Ishikawa (cell line): ENCODE results near the gene COL4A5.

Experiments used
- CEBPB ChIP-seq: IDR thresholded peaks from 2 replicates; pipeline ENCODE4 v1.6.1; 2012
- CREB1 ChIP-seq: IDR thresholded peaks from 2 replicates; pipeline ENCODE4 v1.6.1; 2012; ENCODE audit warnings: low read depth
- EP300 ChIP-seq: IDR thresholded peaks from 2 replicates; pipeline ENCODE4 v1.6.1; 2012; ENCODE audit warnings: borderline replicate concordance
- FOXM1 ChIP-seq: IDR thresholded peaks from 2 replicates; pipeline ENCODE4 v1.6.1; 2012; ENCODE audit warnings: low read depth, borderline replicate concordance
- NFIC ChIP-seq: IDR thresholded peaks from 2 replicates; pipeline ENCODE4 v1.6.1; 2012
- RAD21 ChIP-seq: IDR thresholded peaks from 2 replicates; pipeline ENCODE4 v1.6.1; 2012; ENCODE audit warnings: low read depth
- TAF1 ChIP-seq: IDR thresholded peaks from 2 replicates; pipeline ENCODE4 v1.6.1; 2012; ENCODE audit warnings: low read depth, mild to moderate bottlenecking
- TCF12 ChIP-seq: IDR thresholded peaks from 2 replicates; pipeline ENCODE4 v1.6.1; 2012; ENCODE audit warnings: low read depth
- TEAD4 ChIP-seq: IDR thresholded peaks from 2 replicates; pipeline ENCODE4 v1.6.1; 2012
- YY1 ChIP-seq: IDR thresholded peaks from 2 replicates; pipeline ENCODE4 v1.6.1; 2012; ENCODE audit warnings: low read depth
- ZBTB7A ChIP-seq: IDR thresholded peaks from 2 replicates; pipeline ENCODE4 v1.6.1; 2012; ENCODE audit warnings: low read depth
- TF ChIP-seq, protein P1 (sequence below): IDR thresholded peaks from 2 replicates; pipeline ENCODE4 v1.6.1; 2012; ENCODE audit warnings: low read depth, mild to moderate bottlenecking
- TF ChIP-seq, protein P2 (sequence below): IDR thresholded peaks from 2 replicates; pipeline ENCODE4 v1.6.1; 2012
- TF ChIP-seq, protein P3 (sequence below): IDR thresholded peaks from 2 replicates; pipeline ENCODE4 v1.6.1; 2012

DNA sequence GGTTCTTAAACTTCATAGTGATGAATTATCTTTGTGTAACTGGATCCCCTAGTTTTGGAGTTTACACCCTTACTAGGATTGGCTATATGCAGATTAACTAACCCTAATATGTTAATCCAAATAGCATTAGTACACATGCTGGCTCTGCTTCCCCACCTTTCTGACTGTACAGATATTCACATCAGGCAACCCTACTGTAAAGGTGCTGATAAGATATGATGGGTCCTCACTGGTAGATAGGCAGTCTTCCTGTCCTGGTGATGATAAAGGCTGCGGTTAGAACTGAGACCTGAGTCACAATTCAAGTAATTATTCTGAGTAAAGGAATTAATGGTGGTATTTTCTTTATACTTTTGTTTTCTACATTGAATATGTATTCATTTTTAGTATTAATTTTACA is 118.6 kb downstream of the COL4A5 start:
- TF ChIP-seq RAD21 (no peak), EP300 (no peak), FOXM1 (no peak), CEBPB (no peak), ZBTB7A (no peak), NFIC (no peak), TAF1 (no peak), TCF12 (no peak), YY1 (no peak), TEAD4 (no peak), CREB1 (no peak)
- TF ChIP-seq, protein P1, sequence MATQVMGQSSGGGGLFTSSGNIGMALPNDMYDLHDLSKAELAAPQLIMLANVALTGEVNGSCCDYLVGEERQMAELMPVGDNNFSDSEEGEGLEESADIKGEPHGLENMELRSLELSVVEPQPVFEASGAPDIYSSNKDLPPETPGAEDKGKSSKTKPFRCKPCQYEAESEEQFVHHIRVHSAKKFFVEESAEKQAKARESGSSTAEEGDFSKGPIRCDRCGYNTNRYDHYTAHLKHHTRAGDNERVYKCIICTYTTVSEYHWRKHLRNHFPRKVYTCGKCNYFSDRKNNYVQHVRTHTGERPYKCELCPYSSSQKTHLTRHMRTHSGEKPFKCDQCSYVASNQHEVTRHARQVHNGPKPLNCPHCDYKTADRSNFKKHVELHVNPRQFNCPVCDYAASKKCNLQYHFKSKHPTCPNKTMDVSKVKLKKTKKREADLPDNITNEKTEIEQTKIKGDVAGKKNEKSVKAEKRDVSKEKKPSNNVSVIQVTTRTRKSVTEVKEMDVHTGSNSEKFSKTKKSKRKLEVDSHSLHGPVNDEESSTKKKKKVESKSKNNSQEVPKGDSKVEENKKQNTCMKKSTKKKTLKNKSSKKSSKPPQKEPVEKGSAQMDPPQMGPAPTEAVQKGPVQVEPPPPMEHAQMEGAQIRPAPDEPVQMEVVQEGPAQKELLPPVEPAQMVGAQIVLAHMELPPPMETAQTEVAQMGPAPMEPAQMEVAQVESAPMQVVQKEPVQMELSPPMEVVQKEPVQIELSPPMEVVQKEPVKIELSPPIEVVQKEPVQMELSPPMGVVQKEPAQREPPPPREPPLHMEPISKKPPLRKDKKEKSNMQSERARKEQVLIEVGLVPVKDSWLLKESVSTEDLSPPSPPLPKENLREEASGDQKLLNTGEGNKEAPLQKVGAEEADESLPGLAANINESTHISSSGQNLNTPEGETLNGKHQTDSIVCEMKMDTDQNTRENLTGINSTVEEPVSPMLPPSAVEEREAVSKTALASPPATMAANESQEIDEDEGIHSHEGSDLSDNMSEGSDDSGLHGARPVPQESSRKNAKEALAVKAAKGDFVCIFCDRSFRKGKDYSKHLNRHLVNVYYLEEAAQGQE, result no peak
- TF ChIP-seq, protein P2, sequence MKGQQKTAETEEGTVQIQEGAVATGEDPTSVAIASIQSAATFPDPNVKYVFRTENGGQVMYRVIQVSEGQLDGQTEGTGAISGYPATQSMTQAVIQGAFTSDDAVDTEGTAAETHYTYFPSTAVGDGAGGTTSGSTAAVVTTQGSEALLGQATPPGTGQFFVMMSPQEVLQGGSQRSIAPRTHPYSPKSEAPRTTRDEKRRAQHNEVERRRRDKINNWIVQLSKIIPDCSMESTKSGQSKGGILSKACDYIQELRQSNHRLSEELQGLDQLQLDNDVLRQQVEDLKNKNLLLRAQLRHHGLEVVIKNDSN, result no peak
- TF ChIP-seq, protein P3, sequence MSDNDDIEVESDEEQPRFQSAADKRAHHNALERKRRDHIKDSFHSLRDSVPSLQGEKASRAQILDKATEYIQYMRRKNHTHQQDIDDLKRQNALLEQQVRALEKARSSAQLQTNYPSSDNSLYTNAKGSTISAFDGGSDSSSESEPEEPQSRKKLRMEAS, result no peak
